ENCODE measurements around the gene IL17REL.

IL17REL gene

DNA sequence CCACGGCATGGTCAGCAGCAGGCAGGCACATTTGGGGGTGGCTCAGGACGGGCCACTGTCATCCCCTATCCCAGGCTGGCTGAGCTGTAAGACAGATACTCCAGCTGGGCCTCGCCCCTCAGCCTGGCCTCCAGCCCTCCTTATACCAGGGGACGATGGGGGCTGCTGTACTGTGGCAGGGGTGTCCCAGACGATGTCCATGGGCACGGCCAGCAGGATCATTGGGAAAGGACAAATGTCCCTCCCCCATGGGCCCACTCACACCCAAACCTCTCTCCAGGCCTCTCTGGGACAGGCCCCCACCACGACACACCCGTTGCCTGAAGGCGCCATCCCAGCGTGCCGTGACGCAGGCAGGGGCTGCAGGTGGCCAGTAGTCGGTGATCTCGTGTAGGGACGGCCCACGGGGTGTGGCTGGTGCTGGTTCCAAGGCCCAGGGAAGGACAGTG lies 1.5 kb upstream of the IL17REL start:
- TF ChIP-seq, protein P1, sequence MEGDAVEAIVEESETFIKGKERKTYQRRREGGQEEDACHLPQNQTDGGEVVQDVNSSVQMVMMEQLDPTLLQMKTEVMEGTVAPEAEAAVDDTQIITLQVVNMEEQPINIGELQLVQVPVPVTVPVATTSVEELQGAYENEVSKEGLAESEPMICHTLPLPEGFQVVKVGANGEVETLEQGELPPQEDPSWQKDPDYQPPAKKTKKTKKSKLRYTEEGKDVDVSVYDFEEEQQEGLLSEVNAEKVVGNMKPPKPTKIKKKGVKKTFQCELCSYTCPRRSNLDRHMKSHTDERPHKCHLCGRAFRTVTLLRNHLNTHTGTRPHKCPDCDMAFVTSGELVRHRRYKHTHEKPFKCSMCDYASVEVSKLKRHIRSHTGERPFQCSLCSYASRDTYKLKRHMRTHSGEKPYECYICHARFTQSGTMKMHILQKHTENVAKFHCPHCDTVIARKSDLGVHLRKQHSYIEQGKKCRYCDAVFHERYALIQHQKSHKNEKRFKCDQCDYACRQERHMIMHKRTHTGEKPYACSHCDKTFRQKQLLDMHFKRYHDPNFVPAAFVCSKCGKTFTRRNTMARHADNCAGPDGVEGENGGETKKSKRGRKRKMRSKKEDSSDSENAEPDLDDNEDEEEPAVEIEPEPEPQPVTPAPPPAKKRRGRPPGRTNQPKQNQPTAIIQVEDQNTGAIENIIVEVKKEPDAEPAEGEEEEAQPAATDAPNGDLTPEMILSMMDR (IDR thresholded peaks at IDR 0.05; ENCODE audit: borderline replicate concordance, insufficient read depth, low read depth, low read length): no peak

DNA sequence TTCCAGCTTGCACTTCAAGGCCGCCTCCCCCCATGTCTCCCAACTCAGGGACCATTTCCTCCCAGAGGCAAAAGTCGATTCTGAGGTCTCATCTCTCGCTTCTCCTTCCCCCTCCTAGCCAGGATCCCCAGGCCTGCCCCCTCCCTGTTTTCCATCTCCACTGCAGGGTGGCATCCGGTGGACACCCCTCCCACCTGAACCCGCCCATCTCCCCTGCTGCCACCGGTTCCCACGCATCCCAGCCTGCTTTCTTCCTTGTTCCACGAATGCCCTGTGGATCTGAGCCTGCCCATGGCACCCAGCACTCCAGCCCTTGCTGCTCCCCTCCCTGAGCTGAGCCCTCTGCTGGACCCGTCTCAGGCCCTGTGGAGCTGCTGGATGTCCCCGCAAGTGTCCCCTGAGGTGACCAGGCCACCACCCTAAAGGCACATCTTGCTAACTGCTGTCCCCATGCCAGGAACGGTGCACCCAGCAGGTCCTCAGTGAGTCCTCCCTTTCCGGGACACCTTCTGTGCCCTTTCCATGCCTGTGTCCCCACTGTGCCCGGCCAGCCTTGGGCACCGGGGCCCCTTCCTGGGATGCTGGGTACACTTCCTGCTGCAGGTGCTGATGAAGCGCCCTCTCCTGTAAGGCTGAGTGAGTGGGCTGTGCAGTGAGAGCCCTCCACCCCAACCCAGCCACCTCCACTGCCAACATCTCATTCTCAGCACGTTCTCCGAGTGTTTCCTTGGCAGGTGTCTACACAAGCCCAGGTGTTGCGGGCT lies 936 bp downstream of the IL17REL start:
- TF ChIP-seq, protein P1 (IDR thresholded peaks at IDR 0.05; ENCODE audit: borderline replicate concordance, insufficient read depth, low read depth, low read length): no peak

More for the DNA sequence above, 1.5 kb upstream of the IL17REL start:
- H3K4me3 ChIP-seq (ENCODE audit: low read depth, low read length): no peak overlapping the region

DNA sequence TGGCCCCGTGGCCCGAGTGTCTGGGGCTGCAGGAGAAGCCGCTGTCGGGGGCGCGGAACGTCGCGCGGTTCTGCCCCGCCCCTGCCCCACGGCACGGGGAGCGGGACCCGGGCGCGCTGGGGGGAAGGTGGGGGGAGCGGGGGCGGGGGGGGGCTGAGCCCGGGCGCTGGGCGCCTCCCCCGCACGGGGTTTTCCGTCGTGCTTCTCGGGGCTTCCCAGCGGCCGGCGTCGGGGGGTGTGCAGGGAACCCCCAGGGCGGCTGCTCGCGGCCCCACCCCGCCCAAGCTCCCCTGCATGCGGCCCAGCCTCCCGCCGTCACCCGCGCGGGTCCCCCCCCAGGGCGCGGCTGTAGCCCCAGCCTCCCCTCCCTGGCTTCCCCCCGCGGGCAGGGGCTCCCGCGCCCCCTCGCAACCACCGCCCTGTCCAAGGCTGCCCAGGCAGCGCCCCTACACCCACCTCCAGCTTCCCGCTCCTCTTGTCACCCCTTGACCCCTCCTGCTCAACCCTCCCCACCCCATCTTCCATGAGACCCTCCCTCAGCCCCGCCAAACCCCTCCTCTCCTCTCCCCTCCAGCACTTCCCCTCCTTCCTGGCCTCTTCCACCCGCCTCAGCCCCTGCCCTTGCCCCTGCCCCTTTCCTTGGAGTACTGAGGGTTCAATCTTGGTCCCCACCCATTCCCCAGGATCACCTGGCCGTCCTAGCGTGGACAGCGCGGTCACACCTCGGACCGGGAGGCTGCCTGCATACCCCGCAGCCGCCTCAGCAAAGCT lies 1.7 kb downstream of the IL17REL start:
- peak overlapping the region; percentile 10 for H3K4me3 ChIP-seq (ENCODE audit: low read depth, low read length)
- TF ChIP-seq, protein P1 (IDR thresholded peaks at IDR 0.05; ENCODE audit: borderline replicate concordance, insufficient read depth, low read depth, low read length): no peak

More for the DNA sequence above, 936 bp downstream of the IL17REL start:
- H3K4me3 ChIP-seq (ENCODE audit: low read depth, low read length): no peak overlapping the region

DNA sequence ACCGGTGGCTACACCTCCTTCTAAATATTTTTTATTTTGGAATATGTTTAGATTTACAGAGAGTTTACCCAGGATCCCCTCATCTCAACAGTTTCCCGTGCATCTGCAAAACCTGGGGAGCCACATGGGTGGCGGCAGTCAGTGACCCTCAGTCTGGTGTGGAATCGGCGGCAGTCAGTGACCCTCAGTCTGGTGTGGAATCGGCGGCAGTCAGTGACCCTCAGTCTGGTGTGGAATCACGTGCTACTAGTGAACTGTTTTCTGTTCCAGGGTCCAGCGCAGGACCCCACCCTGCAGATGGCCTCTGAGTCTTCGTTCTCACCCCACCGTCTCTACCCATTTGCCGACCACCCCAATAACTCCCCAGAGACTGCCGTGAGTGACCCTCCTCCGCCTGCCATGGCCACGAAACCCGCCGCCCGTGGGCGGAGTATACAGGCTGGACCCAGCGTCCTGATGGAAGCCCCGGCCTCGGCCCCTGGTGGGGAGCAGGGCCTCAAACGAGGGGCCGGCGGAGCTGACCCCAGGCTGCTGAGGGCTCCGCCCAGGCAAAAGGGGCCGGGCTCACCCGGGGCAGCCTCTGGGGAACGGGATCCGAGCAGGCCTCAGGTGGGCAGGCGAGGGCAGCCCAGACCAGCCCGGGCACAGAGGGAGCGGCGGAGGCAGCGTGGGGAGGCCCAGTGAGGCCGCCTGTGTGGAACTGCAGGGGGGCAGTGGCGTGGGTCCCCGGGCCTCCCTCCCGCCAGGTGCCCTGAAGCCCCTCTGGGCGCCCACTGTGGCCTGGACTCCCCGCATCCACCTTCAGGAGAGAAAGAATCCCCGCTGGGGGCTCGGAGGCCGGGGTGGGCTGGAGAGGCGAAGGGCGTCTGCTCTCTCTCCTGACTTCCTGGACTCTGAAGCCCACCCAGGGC lies 2.5 kb downstream of the IL17REL start:
- H3K4me3 ChIP-seq (ENCODE audit: low read depth, low read length): peak overlapping the region; percentile 10
- TF ChIP-seq, protein P1 (IDR thresholded peaks at IDR 0.05; ENCODE audit: borderline replicate concordance, insufficient read depth, low read depth, low read length): no peak

DNA sequence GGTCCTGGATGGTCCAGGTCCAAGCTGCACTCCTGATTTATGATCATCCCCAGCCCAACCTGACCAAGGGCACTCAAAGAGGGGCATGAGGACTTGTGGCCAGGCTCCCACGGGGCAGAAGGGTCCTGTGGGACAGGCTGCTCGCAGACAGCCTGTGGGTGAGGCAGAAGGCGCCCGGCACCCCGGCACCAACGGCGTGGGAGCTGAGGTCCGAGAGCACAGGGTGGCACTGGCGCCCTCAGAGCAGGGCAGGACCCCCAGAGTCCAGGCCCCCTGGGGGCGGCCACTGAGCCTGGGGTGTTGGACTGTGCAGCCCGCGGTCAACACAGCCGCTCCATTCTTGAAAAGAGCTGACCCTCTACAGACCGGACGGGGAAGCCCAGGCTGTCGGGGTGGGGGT lies 3.3 kb downstream of the IL17REL start:
- H3K4me3 ChIP-seq (ENCODE audit: low read depth, low read length): no peak overlapping the region
- TF ChIP-seq, protein P1 (IDR thresholded peaks at IDR 0.05; ENCODE audit: borderline replicate concordance, insufficient read depth, low read depth, low read length): no peak

DNA sequence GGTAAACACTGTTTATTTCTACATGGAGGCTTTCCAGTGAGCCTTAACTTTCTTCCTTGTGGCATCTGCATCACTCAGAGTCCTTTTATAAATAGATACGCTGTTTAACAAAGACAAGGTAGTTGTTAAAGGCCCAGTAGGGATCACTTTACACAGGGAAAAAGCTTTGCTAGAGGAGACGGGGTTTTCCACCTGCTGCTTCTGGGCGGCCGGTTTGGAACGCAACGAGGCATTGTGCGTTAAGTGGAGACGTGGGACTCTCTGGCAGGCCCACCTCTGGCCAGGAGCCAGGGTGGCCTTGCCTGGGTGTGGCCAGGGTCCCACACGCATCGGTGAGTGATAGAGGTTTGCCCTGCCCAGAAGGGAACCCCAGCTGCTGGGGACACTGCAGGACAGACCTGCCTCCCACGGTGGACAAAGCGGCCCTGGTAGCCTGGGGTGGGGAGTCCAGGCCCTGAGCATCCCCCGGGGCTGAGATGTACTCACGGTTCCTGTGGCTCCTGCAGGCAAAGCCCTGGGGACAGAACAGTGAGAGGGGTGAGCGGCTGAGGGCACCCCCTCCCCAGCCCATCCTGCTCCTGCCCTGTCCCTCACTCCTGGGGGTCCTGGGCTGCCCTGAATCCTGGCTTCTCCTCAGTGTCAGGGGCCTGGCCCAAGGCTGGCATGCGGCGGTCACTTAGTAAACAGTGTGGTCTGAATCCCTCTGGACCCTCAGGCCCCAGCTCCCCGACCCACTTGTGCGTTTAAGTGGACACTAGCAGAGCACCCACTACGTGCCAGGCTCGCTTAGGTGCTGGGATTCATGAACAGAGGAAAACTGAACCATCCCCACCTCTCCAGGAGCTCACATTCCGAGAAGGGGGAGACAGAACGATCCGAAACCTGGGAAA lies 4.2 kb downstream of the IL17REL start:
- TF ChIP-seq, protein P1 (IDR thresholded peaks at IDR 0.05; ENCODE audit: borderline replicate concordance, insufficient read depth, low read depth, low read length): no peak
- H3K4me3 ChIP-seq (ENCODE audit: low read depth, low read length): no peak overlapping the region

Measured in GM12875 (cell line).